Cardiac muscle cell (in vitro differentiated cells and primary cell): ENCODE results near the gene PAMR1. TPM values are rescaled to one million over a fixed set of nuclear protein-coding genes. Genes with fewer than 3 reads are reported as not detected.

Experiments used
- DNase-seq, 2 donors: peaks; one replicate each; pipeline versions ENCODE4 v3.0.0 to v3.0.0-alpha.2; 2010 to 2017; ENCODE audit warnings: low read depth in 1 of 2, low spot score in 1 of 2
- H3K27ac ChIP-seq: fragments of 200-600 bp; sonication (generic); 2 replicates; pipeline ENCODE4 v1.5.1; 2016
- H3K27me3 ChIP-seq: fragments of 200-600 bp; sonication (generic); 2 replicates; pipeline ENCODE4 v1.6.0; 2016; ENCODE audit warnings: control low read depth
- H3K36me3 ChIP-seq: fragments of 200-600 bp; sonication (generic); 2 replicates; pipeline ENCODE4 v1.5.1; 2016; ENCODE audit warnings: control low read depth
- H3K4me1 ChIP-seq: fragments of 200-600 bp; sonication (generic); 2 replicates; pipeline ENCODE4 v1.8.1; 2017; ENCODE audit warnings: low read depth, mild to moderate bottlenecking, mixed run types
- H3K4me3 ChIP-seq: fragments of 200-600 bp; sonication (generic); 2 replicates; pipeline ENCODE4 v1.5.1; 2016; ENCODE audit warnings: mild to moderate bottlenecking
- H3K9me3 ChIP-seq: fragments of 200-600 bp; sonication (generic); 2 replicates; pipeline ENCODE4 v1.5.1; 2017; ENCODE audit warnings: low read depth, mild to moderate bottlenecking, control low read depth
- polyA plus RNA-seq: library from polyadenylated mRNA; unstranded; fragments of >200 nt; fragmentation: Nextera tagmentation; extraction: Ambion mirVana; gene quantifications from 2 replicates; pipeline ENCODE4 v1.2.1, GENCODE V29; 2016
- total RNA-seq: library from RNA; depleted of rRNA; stranded (reverse); fragments of >200 nt; gene quantifications from 2 replicates; pipeline ENCODE4 v1.2.3, GENCODE V29; 2016
- TF ChIP-seq, protein P1 (sequence below): IDR thresholded peaks from 2 replicates; pipeline ENCODE4 v1.5.1; 2012; ENCODE audit warnings: low read depth, mild to moderate bottlenecking, low read length

Gene PAMR1
- total and polyA plus RNA-seq, 2 experiments from 2014 or later, result 0.15 to 0.77 TPM

DNA sequence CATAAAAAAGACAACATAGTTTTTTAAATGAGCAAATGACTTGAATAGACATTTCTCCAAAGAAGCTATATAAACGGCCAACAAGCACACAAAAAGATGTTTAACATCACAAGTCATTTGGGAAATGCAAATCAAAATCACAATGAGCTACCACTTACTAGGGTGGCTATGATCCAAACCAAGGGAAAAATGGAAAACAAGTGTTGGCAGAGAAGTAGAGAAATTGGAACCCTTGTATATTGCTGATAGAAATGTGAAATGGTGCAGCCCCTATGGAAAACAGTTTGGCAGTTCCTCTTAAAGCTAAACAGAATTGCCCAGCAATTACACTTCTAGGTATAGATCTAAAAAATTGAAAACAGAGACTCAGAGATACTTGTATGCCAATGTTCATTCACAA, 29.0 kb downstream of the PAMR1 start:
- no peaks in the 10 kb centered on the region for H3K4me1 ChIP-seq
- H3K27ac ChIP-seq, result no peak overlapping the region
- no peaks in the 10 kb centered on the region for H3K27me3 ChIP-seq
- no peaks in the 10 kb centered on the region for H3K9me3 ChIP-seq
- TF ChIP-seq, protein P1, sequence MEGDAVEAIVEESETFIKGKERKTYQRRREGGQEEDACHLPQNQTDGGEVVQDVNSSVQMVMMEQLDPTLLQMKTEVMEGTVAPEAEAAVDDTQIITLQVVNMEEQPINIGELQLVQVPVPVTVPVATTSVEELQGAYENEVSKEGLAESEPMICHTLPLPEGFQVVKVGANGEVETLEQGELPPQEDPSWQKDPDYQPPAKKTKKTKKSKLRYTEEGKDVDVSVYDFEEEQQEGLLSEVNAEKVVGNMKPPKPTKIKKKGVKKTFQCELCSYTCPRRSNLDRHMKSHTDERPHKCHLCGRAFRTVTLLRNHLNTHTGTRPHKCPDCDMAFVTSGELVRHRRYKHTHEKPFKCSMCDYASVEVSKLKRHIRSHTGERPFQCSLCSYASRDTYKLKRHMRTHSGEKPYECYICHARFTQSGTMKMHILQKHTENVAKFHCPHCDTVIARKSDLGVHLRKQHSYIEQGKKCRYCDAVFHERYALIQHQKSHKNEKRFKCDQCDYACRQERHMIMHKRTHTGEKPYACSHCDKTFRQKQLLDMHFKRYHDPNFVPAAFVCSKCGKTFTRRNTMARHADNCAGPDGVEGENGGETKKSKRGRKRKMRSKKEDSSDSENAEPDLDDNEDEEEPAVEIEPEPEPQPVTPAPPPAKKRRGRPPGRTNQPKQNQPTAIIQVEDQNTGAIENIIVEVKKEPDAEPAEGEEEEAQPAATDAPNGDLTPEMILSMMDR, result no peak
- DNase-seq, result no peak
- no peaks in the 10 kb centered on the region for H3K36me3 ChIP-seq
- no peak overlapping the region for H3K4me3 ChIP-seq

DNA sequence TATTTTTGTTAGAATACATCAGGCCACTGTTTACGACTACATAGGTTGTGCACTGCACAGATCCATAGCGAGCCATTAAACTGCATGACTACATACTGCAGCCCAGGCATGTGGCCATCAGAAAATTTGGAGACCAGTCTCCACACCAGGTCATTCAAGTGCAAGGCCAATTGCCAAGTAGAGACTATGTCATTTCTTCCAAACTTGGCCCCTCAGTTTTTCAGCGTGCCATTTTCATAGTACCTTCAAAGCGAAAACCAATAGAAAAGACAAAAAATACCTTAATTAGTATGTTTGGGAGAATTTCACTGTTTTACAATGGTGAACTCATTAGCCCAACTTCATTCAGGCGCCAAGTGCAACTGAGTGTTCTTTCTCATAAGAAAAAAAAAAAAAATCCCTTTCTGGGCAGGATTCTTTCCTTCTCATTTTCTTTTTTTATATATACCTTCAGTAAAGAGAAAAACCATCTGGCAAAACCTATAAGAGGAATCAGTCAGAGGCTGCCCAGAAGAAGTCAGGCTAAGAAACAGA, 30.4 kb downstream of the PAMR1 start:
- Histone ChIP-seq H3K4me1 (no peaks in the 10 kb centered on the region), H3K9me3 (no peaks in the 10 kb centered on the region), H3K27ac (no peak overlapping the region), H3K36me3 (no peaks in the 10 kb centered on the region), H3K4me3 (no peak overlapping the region), H3K27me3 (no peaks in the 10 kb centered on the region)
- TF ChIP-seq, protein P1, result no peak
- no peak for DNase-seq

DNA sequence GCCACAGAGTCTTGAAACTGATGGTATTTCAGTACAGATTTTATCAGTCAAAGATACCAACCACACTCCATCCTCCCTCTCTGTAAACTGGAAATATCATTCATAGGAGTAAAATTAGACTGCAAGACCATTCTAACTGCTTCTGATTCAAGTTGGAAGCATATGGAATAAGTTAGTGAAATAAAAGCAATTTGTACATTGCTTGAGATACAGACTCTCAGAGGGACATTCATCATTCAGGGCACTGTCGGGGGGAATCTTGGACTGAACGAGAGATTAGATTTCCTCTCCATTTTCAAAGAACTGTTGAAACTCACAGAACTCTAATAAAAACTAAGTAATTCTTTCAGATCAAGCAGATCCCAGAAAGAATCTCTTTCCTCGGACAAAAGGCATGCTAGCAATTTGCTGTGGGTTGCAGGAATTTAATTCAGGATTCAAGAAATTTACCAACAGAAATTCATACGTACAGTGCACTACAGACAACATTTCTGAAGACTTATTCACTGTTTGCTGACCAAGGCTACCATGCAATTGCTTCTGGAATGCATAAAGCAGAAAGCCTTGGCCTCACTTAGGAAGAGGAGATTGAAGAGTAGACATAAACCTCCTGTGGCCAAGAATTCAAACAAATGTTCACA, 34.1 kb downstream of the PAMR1 start:
- TF ChIP-seq, protein P1, result no peak

DNA sequence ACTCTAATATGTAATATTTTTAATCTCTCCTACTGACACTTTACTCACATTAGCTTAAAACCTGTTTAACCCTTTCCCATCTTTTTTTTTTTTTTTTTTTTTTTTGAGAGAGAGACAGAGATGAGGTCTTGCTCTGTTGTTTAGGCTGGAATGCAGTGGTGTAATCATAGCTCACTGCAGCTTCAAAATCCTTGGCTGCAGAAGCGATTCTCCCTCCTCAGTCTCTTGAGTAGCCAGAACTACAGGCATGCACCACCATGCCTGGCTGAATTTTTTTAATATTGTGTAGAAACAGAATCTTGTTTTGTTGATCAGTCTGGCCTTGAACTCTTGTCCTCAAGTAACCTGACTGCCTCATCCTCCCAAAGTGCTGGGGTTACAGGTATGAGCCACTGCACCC, 37.3 kb downstream of the PAMR1 start:
- H3K4me3 ChIP-seq, result no peak overlapping the region

More for the DNA sequence above, 34.1 kb downstream of the PAMR1 start:
- H3K27ac ChIP-seq, result no peak overlapping the region
- DNase-seq, result peak in 1 of 2 donors; percentile 88
- no peaks in the 10 kb centered on the region for H3K4me1 ChIP-seq
- no peak overlapping the region for H3K4me3 ChIP-seq
- no peaks in the 10 kb centered on the region for H3K36me3 ChIP-seq
- peaks cover 3% of the 10 kb centered on the region for H3K27me3 ChIP-seq
- H3K9me3 ChIP-seq, result no peaks in the 10 kb centered on the region

DNA sequence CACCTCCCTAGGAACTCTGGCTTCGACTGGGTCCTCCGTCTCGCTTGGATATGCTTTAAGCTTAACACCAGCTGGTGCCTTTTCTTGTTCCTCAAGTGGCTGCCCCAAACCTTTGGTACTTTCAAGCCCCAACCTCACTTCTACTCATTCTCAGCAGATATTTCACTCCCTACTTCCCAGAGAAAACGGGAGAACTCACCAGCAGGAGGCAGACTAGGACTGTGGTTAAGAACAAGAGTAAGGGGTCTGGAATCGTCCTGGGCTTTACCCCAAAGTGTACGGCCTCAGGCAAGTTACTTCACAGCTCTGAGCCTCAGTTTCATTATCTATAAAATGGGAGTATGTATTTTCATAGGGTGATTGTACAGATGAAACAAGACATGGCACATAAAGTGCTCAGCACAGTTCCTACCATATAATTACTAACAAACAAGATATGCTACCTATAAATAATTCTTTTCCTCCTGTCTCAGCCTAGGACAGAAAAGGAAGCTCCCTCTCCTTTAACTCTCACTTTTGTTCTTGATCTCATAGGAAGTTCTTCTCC, 37.8 kb downstream of the PAMR1 start:
- TF ChIP-seq, protein P1, result peak; percentile 66
- H3K27ac ChIP-seq, result no peak overlapping the region
- H3K9me3 ChIP-seq, result no peaks in the 10 kb centered on the region
- H3K4me3 ChIP-seq, result no peak overlapping the region
- DNase-seq, result peak; percentile 62 to 81
- peaks cover 5% of the 10 kb centered on the region for H3K27me3 ChIP-seq
- H3K36me3 ChIP-seq, result no peaks in the 10 kb centered on the region
- H3K4me1 ChIP-seq, result no peaks in the 10 kb centered on the region

More for the DNA sequence above, 37.3 kb downstream of the PAMR1 start:
- no peaks in the 10 kb centered on the region for H3K4me1 ChIP-seq
- TF ChIP-seq, protein P1, result no peak
- H3K27me3 ChIP-seq, result peaks cover 5% of the 10 kb centered on the region
- H3K36me3 ChIP-seq, result no peaks in the 10 kb centered on the region
- peak in 1 of 2 donors; percentile 59 for DNase-seq
- H3K27ac ChIP-seq, result no peak overlapping the region
- no peaks in the 10 kb centered on the region for H3K9me3 ChIP-seq
